ENCODE measurements around the gene NACC2. TPM values are rescaled to one million over a fixed set of nuclear protein-coding genes. Genes with fewer than 3 reads are reported as not detected.

NACC2 gene
- total RNA-seq, 1 donor from 2014 or later, result 9.6 TPM

DNA sequence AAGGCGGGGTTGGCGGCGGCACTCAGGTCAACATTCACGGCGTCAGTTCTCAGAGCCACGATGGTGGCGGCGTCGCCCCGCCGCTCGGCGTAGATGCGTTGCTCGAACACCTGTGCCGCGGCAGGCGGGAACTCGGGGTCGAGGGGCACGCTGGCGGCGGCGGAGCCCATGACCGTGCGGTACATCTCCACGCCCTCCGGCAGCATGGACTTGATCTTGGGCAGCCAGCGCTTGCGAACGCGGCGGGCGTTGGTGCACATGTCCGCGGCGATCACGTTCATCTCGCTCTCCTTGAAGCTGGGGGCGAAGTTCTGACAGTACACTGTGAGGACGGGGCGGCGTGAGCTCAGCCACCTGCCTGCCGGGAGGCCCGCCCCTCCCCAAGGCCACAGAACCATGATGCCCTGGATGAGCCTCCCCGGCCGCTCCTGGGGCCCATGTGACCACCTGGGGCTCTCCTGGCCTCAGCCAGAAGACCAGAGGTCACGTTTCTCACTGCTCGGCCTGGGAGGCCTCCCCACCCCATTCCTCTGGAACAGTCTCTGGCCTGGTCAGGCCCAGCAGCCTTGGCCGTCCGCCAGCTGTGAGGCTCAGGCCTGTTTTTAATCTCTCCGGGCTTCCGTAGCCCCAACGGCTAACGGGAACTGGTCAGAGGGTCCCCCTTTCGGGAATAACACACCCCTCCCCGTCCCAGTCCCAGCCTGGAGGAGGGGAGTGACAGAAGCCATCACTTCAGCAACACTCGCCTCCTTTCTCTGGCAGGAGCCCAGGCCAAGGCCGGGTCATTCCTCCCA, 83.2 kb downstream of the NACC2 start:
- DNase-seq (ENCODE audit: low spot score), result no peak
- Mint-ChIP-seq H3K9me3 (ENCODE audit: unreplicated experiment) (no peaks in the 10 kb centered on the region), H3K4me1 (ENCODE audit: unreplicated experiment) (peaks cover 32% of the 10 kb centered on the region), H3K27me3 (ENCODE audit: unreplicated experiment) (peaks cover 8% of the 10 kb centered on the region), H3K4me3 (ENCODE audit: unreplicated experiment) (no peak overlapping the region), H3K27ac (ENCODE audit: unreplicated experiment) (no peak overlapping the region), H3K36me3 (ENCODE audit: low read depth, unreplicated experiment) (no peaks in the 10 kb centered on the region)
- TF ChIP-seq, protein P1, sequence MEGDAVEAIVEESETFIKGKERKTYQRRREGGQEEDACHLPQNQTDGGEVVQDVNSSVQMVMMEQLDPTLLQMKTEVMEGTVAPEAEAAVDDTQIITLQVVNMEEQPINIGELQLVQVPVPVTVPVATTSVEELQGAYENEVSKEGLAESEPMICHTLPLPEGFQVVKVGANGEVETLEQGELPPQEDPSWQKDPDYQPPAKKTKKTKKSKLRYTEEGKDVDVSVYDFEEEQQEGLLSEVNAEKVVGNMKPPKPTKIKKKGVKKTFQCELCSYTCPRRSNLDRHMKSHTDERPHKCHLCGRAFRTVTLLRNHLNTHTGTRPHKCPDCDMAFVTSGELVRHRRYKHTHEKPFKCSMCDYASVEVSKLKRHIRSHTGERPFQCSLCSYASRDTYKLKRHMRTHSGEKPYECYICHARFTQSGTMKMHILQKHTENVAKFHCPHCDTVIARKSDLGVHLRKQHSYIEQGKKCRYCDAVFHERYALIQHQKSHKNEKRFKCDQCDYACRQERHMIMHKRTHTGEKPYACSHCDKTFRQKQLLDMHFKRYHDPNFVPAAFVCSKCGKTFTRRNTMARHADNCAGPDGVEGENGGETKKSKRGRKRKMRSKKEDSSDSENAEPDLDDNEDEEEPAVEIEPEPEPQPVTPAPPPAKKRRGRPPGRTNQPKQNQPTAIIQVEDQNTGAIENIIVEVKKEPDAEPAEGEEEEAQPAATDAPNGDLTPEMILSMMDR (IDR thresholded peaks at IDR 0.05; ENCODE audit: unreplicated experiment), result no peak

DNA sequence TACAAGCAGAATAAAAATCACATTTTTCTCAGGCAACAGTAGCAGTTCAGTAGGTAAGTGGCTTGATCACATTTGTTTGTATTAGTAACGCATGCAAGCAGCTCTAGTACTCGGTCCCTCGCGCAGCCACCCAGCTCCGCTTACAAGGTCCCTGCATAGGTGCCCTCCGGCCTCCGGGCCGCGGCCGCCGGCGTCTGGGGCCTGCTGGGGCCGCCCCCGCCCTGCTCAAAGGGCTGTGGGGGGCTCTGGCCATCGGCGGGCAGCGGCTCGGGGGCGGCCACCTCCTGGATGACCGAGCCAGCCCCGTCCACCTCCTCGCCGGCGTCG, 83.8 kb downstream of the NACC2 start:
- TF ChIP-seq, protein P1 (IDR thresholded peaks at IDR 0.05; ENCODE audit: unreplicated experiment), result no peak
- Mint-ChIP-seq H3K4me1 (ENCODE audit: unreplicated experiment) (peaks cover 36% of the 10 kb centered on the region), H3K27me3 (ENCODE audit: unreplicated experiment) (peaks cover 8% of the 10 kb centered on the region), H3K27ac (ENCODE audit: unreplicated experiment) (peak overlapping the region; percentile 72), H3K4me3 (ENCODE audit: unreplicated experiment) (no peak overlapping the region), H3K36me3 (ENCODE audit: low read depth, unreplicated experiment) (no peaks in the 10 kb centered on the region), H3K9me3 (ENCODE audit: unreplicated experiment) (no peaks in the 10 kb centered on the region)
- DNase-seq (ENCODE audit: low spot score), result no peak

- Mint-ChIP-seq H3K4me1 (ENCODE audit: unreplicated experiment) (peaks cover 36% of the 10 kb centered on the region), H3K4me3 (ENCODE audit: unreplicated experiment) (no peak overlapping the region), H3K36me3 (ENCODE audit: low read depth, unreplicated experiment) (no peaks in the 10 kb centered on the region), H3K27ac (ENCODE audit: unreplicated experiment) (peak overlapping the region; percentile 78), H3K27me3 (ENCODE audit: unreplicated experiment) (peaks cover 8% of the 10 kb centered on the region), H3K9me3 (ENCODE audit: unreplicated experiment) (no peaks in the 10 kb centered on the region)
- DNase-seq (ENCODE audit: low spot score), result peak; percentile 72
- TF ChIP-seq, protein P1 (IDR thresholded peaks at IDR 0.05; ENCODE audit: unreplicated experiment), result no peak
Observed at GRCh38 chr9:136010615-136011361, 84.3 kb downstream of the NACC2 start.

- H3K27ac Mint-ChIP-seq (ENCODE audit: unreplicated experiment), result peak overlapping the region; percentile 78
- peaks cover 8% of the 10 kb centered on the region for H3K27me3 Mint-ChIP-seq (ENCODE audit: unreplicated experiment)
- H3K36me3 Mint-ChIP-seq (ENCODE audit: low read depth, unreplicated experiment), result no peaks in the 10 kb centered on the region
Observed at GRCh38 chr9:136010176-136010575, 84.9 kb downstream of the NACC2 start.

More at GRCh38 chr9:136010176-136010575, 84.9 kb downstream of the NACC2 start:
- TF ChIP-seq, protein P1 (IDR thresholded peaks at IDR 0.05; ENCODE audit: unreplicated experiment), result no peak
- Mint-ChIP-seq H3K4me1 (ENCODE audit: unreplicated experiment) (peaks cover 36% of the 10 kb centered on the region), H3K9me3 (ENCODE audit: unreplicated experiment) (no peaks in the 10 kb centered on the region), H3K4me3 (ENCODE audit: unreplicated experiment) (no peak overlapping the region)
- no peak for DNase-seq (ENCODE audit: low spot score)

Data from endothelial cell (in vitro differentiated cells).